Activated T-cell treated with anti-CD3 and anti-CD28 coated beads, Interleukin-2, amount 50 U/mL, for 4 hours (primary cell): ENCODE data around the gene THSD4. TPM values are rescaled to one million over a fixed set of nuclear protein-coding genes. Genes with fewer than 3 reads are reported as not detected.

ENCODE experiments used
- ATAC-seq, 2 donors: fragments of 200-7000 bp; cut with Tn5 transposase; one replicate each; pipeline ENCODE4 v1.10.0; 2021
- DNase-seq: peaks from one replicate; pipeline ENCODE4 v3.0.0-alpha.2; 2020
- H3K27me3 Mint-ChIP-seq: one replicate; pipeline ENCODE4 v1.8.0; 2021; ENCODE audit warnings: low read depth, mixed read lengths
- H3K36me3 Mint-ChIP-seq: one replicate; pipeline ENCODE4 v1.8.0; 2022; ENCODE audit warnings: mixed read lengths; ENCODE audit not compliant: insufficient read depth
- H3K4me1 Mint-ChIP-seq: one replicate; pipeline ENCODE4 v1.8.0; 2021; ENCODE audit warnings: low read depth, mixed read lengths
- H3K4me3 Mint-ChIP-seq: one replicate; pipeline ENCODE4 v1.8.0; 2021; ENCODE audit warnings: mild to moderate bottlenecking, moderate library complexity, mixed read lengths
- H3K9me3 Mint-ChIP-seq: one replicate; pipeline ENCODE4 v1.8.0; 2021; ENCODE audit warnings: mixed read lengths
- total RNA-seq, 3 donors: library from RNA; stranded (reverse); gene quantifications; one replicate each; pipeline ENCODE4 v1.2.1, GENCODE V29; 2021

Gene THSD4
- total RNA-seq, 3 donors from 2014 or later, result 0.08 to 0.16 (median 0.11) TPM

DNA sequence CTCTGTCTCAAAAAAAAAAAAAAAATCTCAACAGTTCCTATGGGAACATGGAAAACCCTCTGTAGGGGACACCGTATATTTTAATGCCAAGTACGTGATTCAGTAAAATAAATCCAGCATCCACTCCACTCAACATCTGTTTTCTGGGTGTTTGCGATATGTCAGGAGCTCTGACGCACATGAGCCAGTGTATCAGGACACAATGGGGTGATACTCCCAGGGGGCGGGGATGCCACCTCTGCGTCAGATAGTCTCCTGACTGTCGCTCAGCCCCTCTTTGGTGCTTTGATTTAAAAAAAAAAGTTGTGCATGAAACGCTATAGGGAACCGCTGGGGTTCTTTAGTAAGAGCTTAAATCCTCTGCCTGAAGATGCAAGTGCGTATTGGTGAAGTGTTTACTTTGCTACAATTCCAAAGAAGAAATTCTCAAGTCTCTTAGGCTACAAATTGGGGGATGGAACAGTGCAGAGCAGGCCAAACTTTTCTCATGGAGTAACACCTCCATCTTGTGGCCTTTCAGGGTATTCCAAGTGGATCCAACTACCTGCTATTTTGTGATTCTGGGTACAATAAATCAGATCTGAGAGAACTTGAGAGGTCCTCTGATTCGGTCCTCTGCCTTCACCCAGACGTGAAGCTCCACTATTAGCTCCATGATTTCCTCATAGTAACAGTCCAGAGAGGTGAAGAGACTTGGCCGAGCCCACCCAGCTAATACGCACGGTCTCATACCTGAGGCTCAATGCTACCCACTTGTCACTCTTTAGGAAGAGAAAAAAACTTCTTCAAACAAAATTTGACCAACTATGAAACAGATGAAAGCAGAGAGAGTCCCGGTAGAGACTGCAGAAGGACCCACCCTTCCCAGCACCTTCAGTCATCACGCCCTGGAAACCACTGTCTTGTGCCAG is 685.8 kb downstream of the THSD4 start:
- ATAC-seq (peak in 1 of 2 donors; percentile 32), DNase-seq (no peak)
- Mint-ChIP-seq H3K27me3 (peaks cover 23% of the 10 kb centered on the region), H3K9me3 (no peaks in the 10 kb centered on the region), H3K4me1 (no peaks in the 10 kb centered on the region), H3K4me3 (no peak overlapping the region), H3K36me3 (no peaks in the 10 kb centered on the region)

- H3K4me1 Mint-ChIP-seq, result no peaks in the 10 kb centered on the region
- ATAC-seq, result no peak
- no peak overlapping the region for H3K4me3 Mint-ChIP-seq
- H3K9me3 Mint-ChIP-seq, result no peaks in the 10 kb centered on the region
- H3K27me3 Mint-ChIP-seq, result peaks cover 23% of the 10 kb centered on the region
- no peak for DNase-seq
- no peaks in the 10 kb centered on the region for H3K36me3 Mint-ChIP-seq
Measured at GRCh38 chr15:71801935-71802655, 686.8 kb downstream of the THSD4 start.

GRCh38 chr15:71802770-71803169 is 687.5 kb downstream of the THSD4 start:
- Mint-ChIP-seq H3K9me3 (no peaks in the 10 kb centered on the region), H3K27me3 (peaks cover 23% of the 10 kb centered on the region), H3K4me1 (no peaks in the 10 kb centered on the region), H3K4me3 (no peak overlapping the region), H3K36me3 (no peaks in the 10 kb centered on the region)
- ATAC-seq (no peak), DNase-seq (no peak)

GRCh38 chr15:71804226-71804625 is 689.0 kb downstream of the THSD4 start:
- H3K36me3 Mint-ChIP-seq, result no peaks in the 10 kb centered on the region
- ATAC-seq (no peak), DNase-seq (no peak)
- H3K4me3 Mint-ChIP-seq, result no peak overlapping the region
- H3K27me3 Mint-ChIP-seq, result peaks cover 20% of the 10 kb centered on the region
- H3K9me3 Mint-ChIP-seq, result no peaks in the 10 kb centered on the region
- no peaks in the 10 kb centered on the region for H3K4me1 Mint-ChIP-seq

DNA sequence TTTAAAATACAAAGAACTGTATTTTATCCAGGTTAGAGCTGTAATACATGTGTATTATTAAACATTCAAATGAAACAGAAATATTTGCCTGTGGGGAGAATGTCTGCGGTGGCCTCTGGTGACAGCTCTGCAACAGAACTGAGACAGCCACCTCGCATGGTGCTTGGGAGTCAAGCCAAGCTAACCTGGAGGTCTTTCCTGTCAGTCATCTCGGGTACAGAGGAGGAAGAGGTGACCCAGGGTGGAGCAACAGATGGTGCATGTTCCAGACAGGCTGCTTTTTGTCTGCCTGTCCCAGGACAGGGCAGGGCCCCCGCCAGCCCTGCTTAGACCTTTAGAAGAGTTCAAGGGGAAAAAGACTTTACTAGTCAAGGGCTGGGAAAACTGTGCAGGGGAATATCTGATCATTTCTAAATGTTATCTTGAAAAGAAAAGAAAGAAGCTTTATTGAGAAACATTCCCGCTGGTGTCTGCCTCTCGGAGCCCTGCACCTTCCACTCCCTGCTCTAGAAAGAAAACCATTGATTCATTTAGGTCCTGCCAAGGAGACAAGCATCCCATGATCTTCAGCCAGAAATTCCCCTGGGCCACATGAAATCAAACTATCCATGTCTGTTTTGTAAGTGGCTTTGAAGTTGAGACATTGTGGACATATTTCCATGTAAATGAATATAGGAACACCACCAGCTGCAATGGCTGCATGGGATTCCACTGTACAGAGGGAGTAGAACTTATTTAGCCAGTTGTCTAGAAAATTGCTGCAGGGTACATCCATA is 689.6 kb downstream of the THSD4 start:
- Mint-ChIP-seq H3K4me3 (no peak overlapping the region), H3K27me3 (peaks cover 19% of the 10 kb centered on the region), H3K4me1 (no peaks in the 10 kb centered on the region), H3K36me3 (no peaks in the 10 kb centered on the region), H3K9me3 (no peaks in the 10 kb centered on the region)
- no peak for DNase-seq
- ATAC-seq, result no peak

- ATAC-seq (no peak), DNase-seq (no peak)
- Mint-ChIP-seq H3K4me3 (no peak overlapping the region), H3K27me3 (peaks cover 10% of the 10 kb centered on the region), H3K36me3 (no peaks in the 10 kb centered on the region), H3K4me1 (no peaks in the 10 kb centered on the region), H3K9me3 (no peaks in the 10 kb centered on the region)
Measured at GRCh38 chr15:71806452-71806931, 691.2 kb downstream of the THSD4 start.

DNA sequence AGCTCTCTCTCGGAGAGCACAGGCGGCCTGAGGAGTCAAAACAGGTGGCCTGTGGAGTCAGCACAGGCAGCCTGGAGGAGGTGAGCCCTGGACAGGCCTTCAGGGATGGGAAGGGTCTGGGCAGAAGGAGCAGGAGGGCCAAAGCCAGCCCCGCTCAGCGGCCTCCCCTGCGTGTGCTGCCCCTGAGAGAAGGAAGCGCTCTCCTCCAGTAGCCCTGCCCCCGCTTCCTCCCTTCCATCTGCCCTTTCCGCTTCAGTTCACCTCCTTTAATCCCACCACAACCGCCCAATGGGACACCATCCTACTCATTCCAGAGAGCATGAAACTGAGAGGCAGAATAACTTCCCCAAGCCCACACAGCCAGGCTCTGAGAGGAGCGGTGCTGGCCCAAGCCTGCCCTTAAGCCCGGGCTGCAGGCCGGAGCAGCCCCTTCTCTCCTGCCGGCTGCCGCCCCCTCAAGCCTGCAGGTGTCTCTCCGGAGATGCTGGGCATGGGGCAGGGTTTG is 691.9 kb downstream of the THSD4 start:
- ATAC-seq (no peak), DNase-seq (no peak)
- Mint-ChIP-seq H3K4me1 (no peaks in the 10 kb centered on the region), H3K9me3 (no peaks in the 10 kb centered on the region), H3K4me3 (no peak overlapping the region), H3K36me3 (no peaks in the 10 kb centered on the region), H3K27me3 (peaks cover 10% of the 10 kb centered on the region)

- Mint-ChIP-seq H3K27me3 (peaks cover 6% of the 10 kb centered on the region), H3K36me3 (no peaks in the 10 kb centered on the region), H3K4me3 (no peak overlapping the region), H3K4me1 (no peaks in the 10 kb centered on the region), H3K9me3 (no peaks in the 10 kb centered on the region)
- ATAC-seq, result no peak
- no peak for DNase-seq
Measured at GRCh38 chr15:71807691-71808091, 692.4 kb downstream of the THSD4 start.

DNA sequence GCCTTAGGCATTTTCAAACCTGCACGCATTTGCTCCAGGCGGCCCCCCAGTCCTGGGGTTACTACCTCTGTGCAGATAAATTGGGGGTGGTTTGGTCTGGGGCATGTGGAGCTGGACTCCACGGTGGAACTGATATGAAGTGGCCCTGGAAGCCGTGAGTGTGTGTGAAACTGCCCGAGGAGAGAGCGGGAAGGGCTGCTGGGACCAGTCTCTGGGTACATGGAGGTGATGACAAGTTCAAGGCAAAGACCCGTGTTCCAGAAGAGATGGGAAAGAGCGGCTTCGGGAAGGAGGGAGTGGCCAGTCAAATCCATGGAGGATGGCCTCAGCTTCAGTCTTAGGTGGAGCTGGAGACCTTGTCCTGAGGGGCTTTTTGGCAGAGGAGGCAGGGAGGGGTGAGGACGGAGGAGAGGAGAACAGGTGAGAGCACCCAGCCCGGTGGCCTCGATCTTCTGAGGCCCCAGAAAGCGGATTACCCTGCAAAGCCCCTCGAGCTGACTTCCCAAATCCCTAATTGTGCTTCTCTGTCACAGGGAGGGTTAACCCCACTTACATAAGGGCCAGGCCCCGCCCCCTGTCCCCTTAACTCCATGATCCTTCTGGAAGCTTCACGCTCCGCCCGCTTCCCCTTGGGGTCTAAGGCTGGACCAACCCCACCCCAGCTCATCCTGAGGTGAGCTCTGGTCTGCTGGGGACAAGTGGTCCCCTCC is 693.2 kb downstream of the THSD4 start:
- no peaks in the 10 kb centered on the region for H3K9me3 Mint-ChIP-seq
- no peak overlapping the region for H3K4me3 Mint-ChIP-seq
- no peak for ATAC-seq
- no peaks in the 10 kb centered on the region for H3K36me3 Mint-ChIP-seq
- no peak for DNase-seq
- H3K27me3 Mint-ChIP-seq, result peaks cover 2% of the 10 kb centered on the region
- H3K4me1 Mint-ChIP-seq, result no peaks in the 10 kb centered on the region

DNA sequence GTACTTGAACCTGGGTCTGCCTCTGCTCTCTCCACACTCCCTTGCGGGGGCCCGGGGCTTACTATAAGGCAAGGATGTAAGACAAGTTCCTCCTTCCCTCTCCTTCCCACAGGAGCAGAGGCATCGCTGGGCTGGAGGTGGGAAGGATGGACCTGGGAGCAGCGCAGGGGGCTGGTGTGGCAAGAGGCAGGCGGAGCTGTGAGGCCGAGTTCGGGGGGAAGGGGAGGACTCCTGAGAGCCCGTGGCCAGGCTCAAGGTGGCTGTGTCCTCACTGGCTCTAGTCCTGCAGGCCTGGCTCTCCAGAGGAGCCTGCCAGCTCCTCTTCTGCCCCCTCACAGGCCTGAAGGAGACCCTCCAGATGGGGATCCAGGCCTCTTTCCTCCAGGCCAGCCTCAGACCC is 694.1 kb downstream of the THSD4 start:
- Mint-ChIP-seq H3K4me1 (no peaks in the 10 kb centered on the region), H3K4me3 (no peak overlapping the region), H3K27me3 (peaks cover 2% of the 10 kb centered on the region), H3K9me3 (no peaks in the 10 kb centered on the region), H3K36me3 (no peaks in the 10 kb centered on the region)
- DNase-seq (no peak), ATAC-seq (no peak)

DNA sequence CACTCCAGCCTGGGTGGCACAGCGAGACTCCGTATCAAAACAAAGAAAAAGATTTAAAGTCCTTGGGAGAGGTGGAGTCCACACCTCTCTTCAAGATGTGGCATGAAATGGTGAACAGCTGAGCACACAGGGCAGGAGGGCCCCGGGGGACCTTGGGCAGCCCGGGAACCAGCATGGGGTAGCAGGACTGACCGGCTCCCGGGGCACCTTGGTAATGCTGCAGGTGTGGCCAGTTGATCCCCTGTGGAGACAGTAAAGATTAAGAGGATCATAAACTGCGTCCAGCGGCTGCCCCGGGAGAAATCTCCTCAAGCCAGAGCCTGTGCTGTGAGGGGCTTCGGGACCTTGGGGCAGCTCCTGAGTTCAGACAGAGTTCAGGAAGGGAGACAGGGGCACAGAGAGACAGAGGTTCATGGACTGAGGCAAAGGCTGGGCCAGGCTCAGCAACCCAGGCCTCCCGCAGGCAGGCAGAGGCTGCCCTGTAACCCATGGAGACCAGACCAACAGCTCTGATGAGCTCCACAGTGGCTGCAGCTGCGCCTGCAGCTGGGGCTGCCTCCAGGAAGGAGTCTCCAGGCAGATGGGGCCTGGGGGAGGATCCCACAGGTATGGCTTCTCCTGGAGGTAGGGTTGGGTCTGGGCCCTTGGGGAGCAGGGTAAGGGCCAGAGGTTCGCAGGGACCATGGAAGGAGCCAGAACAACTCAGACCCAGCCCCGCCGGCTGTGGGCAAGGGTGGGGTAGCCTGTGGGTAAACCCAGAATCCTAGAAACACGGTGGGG is 695.2 kb downstream of the THSD4 start, which contains the start of gene NR2E3:
TSS of gene NR2E3 (plus strand) at position 299 of the 780 bp plus-strand sequence. CDS start at position 489, 190 bp downstream.
- H3K36me3 Mint-ChIP-seq, result no peaks in the 10 kb centered on the region
- H3K27me3 Mint-ChIP-seq, result peaks cover 2% of the 10 kb centered on the region
- H3K9me3 Mint-ChIP-seq, result no peaks in the 10 kb centered on the region
- DNase-seq (no peak), ATAC-seq (no peak)
- H3K4me3 Mint-ChIP-seq, result no peak within 1 kb of the TSS
- no peaks in the 10 kb centered on the region for H3K4me1 Mint-ChIP-seq

DNA sequence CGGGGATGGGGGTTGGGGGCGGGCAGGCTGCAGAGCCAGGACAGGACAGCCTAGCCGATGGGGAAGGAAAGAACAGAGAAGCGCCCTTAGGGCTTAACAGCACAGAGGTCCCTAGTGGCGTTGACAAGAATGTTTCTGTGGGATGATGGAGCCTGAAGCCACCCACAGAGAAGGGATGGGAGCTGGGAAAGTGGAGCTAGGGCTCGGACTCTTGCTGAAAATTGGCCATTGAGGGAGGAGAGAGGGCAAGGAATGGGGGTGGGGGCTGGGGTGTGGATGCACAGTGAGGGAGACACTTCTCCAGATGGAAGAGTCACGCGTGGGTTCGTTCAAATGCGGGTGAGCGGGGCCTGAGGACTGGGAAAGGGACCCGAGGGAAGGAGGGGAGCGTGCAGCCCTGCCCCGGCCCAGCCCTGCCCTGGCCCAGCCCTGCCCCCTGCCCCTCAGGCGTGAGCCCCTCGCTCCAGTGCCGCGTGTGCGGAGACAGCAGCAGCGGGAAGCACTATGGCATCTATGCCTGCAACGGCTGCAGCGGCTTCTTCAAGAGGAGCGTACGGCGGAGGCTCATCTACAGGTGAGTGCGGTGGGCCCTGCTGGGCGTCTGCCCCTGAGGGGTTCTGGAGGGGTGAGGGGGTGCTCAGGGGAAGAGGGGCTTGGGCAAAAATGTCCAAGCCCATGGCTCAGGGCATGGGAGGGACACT is 695.9 kb downstream of the THSD4 start:
- ATAC-seq (no peak), DNase-seq (no peak)
- Mint-ChIP-seq H3K9me3 (no peaks in the 10 kb centered on the region), H3K4me3 (no peak overlapping the region), H3K36me3 (no peaks in the 10 kb centered on the region), H3K27me3 (no peaks in the 10 kb centered on the region), H3K4me1 (no peaks in the 10 kb centered on the region)
